GM12864 (cell line): ENCODE results near the gene TTC9B.

Source experiments
- DNase-seq: peaks from one replicate; pipeline ENCODE4 v3.0.0-alpha.2; 2011; ENCODE audit warnings: low read depth
- H3K4me3 ChIP-seq: 2 replicates; pipeline ENCODE4 v1.5.1; 2011; ENCODE audit warnings: mild to moderate bottlenecking, low read depth, low read length, control low read depth
- TF ChIP-seq, protein P1 (sequence below): IDR thresholded peaks from 2 replicates; pipeline ENCODE4 v1.5.1; 2011; ENCODE audit warnings: low read depth, mild to moderate bottlenecking, moderate library complexity, low read length, control low read depth, inconsistent platforms; ENCODE audit errors: missing control alignments

TTC9B gene

DNA sequence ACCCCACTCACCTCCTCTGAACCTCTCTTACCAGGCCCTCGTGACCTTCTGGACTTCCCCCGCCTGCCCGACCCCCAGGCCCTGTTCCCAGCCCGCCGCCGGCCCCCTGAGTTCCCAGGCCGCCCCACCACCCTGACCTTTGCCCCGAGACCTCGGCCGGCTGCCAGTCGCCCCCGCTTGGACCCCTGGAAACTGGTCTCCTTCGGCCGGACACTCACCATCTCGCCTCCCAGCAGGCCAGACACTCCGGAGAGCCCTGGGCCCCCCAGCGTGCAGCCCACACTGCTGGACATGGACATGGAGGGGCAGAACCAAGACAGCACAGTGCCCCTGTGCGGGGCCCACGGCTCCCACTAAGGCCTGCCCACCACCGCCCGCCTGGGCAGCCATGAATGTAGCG lies 3.2 kb downstream of the TTC9B start:
- no peak for DNase-seq
- H3K4me3 ChIP-seq: no peak overlapping the region
- TF ChIP-seq, protein P1, sequence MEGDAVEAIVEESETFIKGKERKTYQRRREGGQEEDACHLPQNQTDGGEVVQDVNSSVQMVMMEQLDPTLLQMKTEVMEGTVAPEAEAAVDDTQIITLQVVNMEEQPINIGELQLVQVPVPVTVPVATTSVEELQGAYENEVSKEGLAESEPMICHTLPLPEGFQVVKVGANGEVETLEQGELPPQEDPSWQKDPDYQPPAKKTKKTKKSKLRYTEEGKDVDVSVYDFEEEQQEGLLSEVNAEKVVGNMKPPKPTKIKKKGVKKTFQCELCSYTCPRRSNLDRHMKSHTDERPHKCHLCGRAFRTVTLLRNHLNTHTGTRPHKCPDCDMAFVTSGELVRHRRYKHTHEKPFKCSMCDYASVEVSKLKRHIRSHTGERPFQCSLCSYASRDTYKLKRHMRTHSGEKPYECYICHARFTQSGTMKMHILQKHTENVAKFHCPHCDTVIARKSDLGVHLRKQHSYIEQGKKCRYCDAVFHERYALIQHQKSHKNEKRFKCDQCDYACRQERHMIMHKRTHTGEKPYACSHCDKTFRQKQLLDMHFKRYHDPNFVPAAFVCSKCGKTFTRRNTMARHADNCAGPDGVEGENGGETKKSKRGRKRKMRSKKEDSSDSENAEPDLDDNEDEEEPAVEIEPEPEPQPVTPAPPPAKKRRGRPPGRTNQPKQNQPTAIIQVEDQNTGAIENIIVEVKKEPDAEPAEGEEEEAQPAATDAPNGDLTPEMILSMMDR: no peak

DNA sequence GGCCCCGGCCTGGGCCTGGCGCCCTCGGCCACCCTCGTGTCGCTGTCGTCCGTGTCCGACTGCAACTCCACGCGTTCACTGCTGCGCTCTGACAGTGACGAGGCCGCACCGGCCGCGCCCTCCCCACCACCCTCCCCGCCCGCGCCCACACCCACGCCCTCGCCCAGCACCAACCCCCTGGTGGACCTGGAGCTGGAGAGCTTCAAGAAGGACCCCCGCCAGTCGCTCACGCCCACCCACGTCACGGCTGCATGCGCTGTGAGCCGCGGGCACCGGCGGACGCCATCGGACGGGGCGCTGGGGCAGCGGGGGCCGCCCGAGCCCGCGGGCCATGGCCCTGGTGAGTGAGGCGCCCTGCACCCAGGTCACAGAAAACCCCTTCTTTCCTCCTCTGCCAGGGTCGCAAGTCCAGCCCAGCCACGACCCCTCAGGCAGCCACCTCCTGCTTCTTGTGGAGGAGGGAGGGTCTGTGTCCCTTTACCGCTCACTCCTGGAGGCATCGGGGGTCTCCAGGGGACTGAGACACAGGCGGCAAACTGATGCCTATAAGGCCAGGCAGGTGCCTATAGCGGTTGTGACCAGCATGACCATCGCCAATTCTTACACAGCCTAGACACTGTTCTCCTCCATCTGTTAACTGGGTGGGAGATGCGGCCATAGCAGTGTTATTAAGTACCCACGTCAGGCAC lies 4.2 kb downstream of the TTC9B start:
- TF ChIP-seq, protein P1: no peak
- H3K4me3 ChIP-seq: no peak overlapping the region
- no peak for DNase-seq

DNA sequence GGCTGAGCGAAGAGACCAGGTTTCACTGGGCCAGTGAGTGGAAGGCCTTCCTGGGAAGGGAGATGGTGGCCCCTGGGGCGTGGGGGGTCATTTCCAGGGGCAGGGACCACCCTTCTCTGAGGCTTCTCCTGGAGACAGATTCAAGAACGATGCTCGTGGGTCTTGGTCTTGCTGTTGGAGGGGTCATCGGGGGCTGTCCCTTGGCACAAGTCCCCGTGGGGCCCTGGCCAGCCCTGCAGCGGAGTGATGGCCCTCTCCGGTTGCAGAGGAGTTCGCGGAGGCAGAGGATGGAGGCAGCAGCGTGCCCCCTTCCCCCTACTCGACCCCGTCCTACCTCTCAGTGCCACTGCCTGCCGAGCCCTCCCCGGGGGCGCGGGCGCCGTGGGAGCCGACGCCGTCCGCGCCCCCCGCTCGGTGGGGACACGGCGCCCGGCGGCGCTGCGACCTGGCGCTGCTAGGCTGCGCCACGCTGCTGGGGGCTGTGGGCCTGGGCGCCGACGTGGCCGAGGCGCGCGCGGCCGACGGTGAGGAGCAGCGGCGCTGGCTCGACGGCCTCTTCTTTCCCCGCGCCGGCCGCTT lies 4.8 kb downstream of the TTC9B start:
- TF ChIP-seq, protein P1: no peak
- no peak for DNase-seq
- H3K4me3 ChIP-seq: no peak overlapping the region

DNA sequence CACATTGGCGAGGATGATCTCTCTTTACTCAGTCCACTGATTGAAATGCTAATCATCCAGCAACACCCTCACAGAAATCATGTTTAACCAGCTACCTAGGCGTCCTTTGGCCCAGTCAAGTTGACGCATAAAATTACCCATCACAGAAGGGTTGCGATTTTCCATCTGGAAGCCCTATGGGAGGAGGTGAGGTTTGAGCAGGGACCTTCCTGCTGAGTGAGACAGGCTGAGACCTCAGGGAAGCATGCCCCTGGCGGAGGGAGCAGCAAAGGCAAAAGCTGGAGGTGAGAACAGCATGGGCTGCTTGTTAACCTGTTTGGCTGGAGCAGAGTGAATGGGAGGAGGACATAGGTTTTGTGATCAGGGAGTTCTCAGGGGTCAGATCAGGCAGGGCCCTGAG lies 7.3 kb downstream of the TTC9B start:
- no peak for DNase-seq
- H3K4me3 ChIP-seq: no peak overlapping the region
- TF ChIP-seq, protein P1: peak; percentile 13

DNA sequence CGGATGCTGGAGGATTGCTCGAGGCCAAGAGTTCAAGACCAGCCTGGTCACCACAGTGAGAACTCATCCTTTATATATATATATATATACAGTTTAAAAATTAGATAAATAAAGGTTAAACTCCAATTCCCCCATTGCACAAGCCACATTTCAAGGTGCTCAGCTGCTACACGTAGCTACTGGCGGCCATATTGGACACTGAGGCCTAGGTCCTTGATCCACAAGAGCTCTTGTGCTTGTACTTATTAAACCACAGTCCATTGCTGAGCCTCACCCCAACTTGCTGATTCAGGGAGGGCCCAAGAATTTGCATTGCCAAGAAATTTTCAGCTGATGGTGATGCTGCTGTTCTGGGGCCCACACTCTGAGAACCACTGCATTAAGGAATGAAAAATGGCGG lies 9.6 kb downstream of the TTC9B start:
- DNase-seq: no peak
- TF ChIP-seq, protein P1: no peak

DNA sequence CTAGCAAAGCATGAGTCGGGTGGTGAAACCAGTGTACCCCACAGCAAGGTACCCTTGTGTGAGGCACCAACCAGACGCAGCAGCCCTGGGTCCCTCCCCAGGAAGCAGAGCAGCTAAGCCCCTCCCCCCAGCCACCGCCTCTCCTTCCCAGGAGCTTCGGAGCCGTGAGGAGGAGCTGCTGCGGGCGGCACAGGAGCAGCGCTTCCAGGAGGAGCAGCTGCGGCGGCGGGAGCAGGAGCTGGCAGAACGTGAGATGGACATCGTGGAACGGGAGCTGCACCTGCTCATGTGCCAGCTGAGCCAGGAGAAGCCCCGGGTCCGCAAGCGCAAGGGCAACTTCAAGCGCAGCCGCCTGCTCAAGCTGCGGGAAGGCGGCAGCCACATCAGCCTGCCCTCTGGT lies 12.4 kb downstream of the TTC9B start:
- TF ChIP-seq, protein P1: no peak

More for the DNA sequence above, 9.6 kb downstream of the TTC9B start:
- H3K4me3 ChIP-seq: no peak overlapping the region

DNA sequence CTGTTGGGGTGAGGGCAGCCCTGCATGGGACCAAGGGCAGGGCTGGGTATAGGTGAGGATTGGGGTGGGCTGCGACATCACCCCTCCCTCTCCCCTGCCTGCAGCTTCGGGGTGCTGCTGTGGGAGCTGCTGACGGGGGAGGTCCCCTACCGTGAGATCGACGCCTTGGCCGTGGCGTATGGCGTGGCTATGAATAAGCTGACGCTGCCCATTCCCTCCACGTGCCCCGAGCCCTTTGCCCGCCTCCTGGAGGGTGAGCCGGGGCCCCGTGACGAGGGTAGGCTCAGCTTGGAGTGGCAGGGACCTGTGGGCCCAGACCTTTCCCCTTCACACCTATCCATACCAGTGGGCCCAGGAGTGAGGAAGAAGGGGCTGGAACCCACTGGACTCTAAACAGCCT lies 13.8 kb downstream of the TTC9B start:
- TF ChIP-seq, protein P1: no peak
- DNase-seq: no peak
- H3K4me3 ChIP-seq: no peak overlapping the region

More for the DNA sequence above, 12.4 kb downstream of the TTC9B start:
- DNase-seq: no peak
- H3K4me3 ChIP-seq: no peak overlapping the region
